OCI-LY7 (cell line): ENCODE data around the gene INSL3. TPM values are rescaled to one million over a fixed set of nuclear protein-coding genes. Genes with fewer than 3 reads are reported as not detected.

Source experiments
- BruUV-seq: library from RNA; stranded (reverse); fragments of 400-500 nt; replicated peaks from 2 replicates; lab custom pipeline; 2021; lab: Mats Ljungman, UMichigan
- CTCF ChIA-PET: fragments of 300-600 bp; sonication (Branson Sonifier 250); formaldehyde crosslinking; loops from one replicate; lab custom pipeline; 2022; ENCODE audit warnings: antibody characterized with exemption; ENCODE audit not compliant: unreplicated experiment; lab: Charles Lee
- POLR2A ChIA-PET: fragments of 300-600 bp; sonication (Branson Sonifier 250); formaldehyde crosslinking; loops from one replicate; lab custom pipeline; 2022; ENCODE audit warnings: antibody characterized with exemption; lab: Charles Lee
- DNase-seq: peaks from one replicate; pipeline ENCODE4 v3.0.0-alpha.2; 2015; ENCODE audit warnings: low spot score
- H2AFZ ChIP-seq: fragments of 200-600 bp; sonication (generic), shearing (Covaris generic); 2 replicates; pipeline ENCODE4 v1.6.1; 2014; ENCODE audit warnings: mild to moderate bottlenecking, antibody characterized with exemption, low read length, moderate library complexity
- H3K27ac ChIP-seq: fragments of 200-600 bp; sonication (generic); 2 replicates; pipeline ENCODE4 v1.5.1; 2014; ENCODE audit warnings: mixed run types, low read depth, mild to moderate bottlenecking, moderate library complexity, low read length, inconsistent platforms; ENCODE audit not compliant: poor library complexity, severe bottlenecking
- H3K36me3 ChIP-seq: fragments of 200-600 bp; sonication (generic); 2 replicates; pipeline ENCODE4 v1.6.1; 2014; ENCODE audit warnings: mild to moderate bottlenecking, antibody characterized with exemption, low read length, moderate library complexity, mixed read lengths; ENCODE audit not compliant: insufficient read depth
- H3K4me1 ChIP-seq: fragments of 200-600 bp; sonication (generic); 2 replicates; pipeline ENCODE4 v1.5.1; 2014; ENCODE audit warnings: mild to moderate bottlenecking, low read length; ENCODE audit not compliant: insufficient read depth, poor library complexity, severe bottlenecking
- H3K4me2 ChIP-seq: fragments of 200-600 bp; sonication (generic); 2 replicates; pipeline ENCODE4 v1.6.1; 2014; ENCODE audit warnings: mild to moderate bottlenecking, low read length
- H3K4me3 ChIP-seq: fragments of 200-600 bp; sonication (generic); 2 replicates; pipeline ENCODE4 v1.5.1; 2014; ENCODE audit warnings: mild to moderate bottlenecking, low read depth, low read length; ENCODE audit not compliant: poor library complexity, severe bottlenecking
- H3K79me2 ChIP-seq: fragments of 200-600 bp; sonication (generic); 2 replicates; pipeline ENCODE4 v1.6.1; 2016; ENCODE audit warnings: low read depth, mild to moderate bottlenecking, low read length, moderate library complexity, mixed read lengths; ENCODE audit not compliant: insufficient read depth
- H3K9me2 ChIP-seq: fragments of 200-600 bp; sonication (generic); 2 replicates; pipeline ENCODE4 v1.6.1; 2016; ENCODE audit warnings: mild to moderate bottlenecking, low read length, mixed read lengths; ENCODE audit not compliant: insufficient read depth
- H3K9me3 ChIP-seq: fragments of 200-600 bp; sonication (generic); 2 replicates; pipeline ENCODE4 v1.6.1; 2014; ENCODE audit warnings: mild to moderate bottlenecking, mixed run types, low read length, mixed read lengths
- H4K20me1 ChIP-seq: fragments of 200-600 bp; sonication (generic); 2 replicates; pipeline ENCODE4 v1.6.1; 2014; ENCODE audit warnings: mild to moderate bottlenecking, antibody characterized with exemption, low read length, moderate library complexity, mixed read lengths; ENCODE audit not compliant: insufficient read depth
- EZH2phosphoT487 ChIP-seq: fragments of 200-600 bp; sonication (generic); IDR thresholded peaks from 2 replicates; pipeline ENCODE4 v1.6.1; 2018; ENCODE audit warnings: low read depth, borderline replicate concordance, mild to moderate bottlenecking, mixed run types, antibody characterized with exemption, low read length, moderate library complexity, mixed read lengths
- intact Hi-C: fragments of 100-400 bp; cut with micrococcal nuclease; formaldehyde crosslinking; loops from one replicate; pipeline ENCODE4 v1.10.0; 2022; ENCODE audit not compliant: unreplicated experiment
- small RNA-seq: library from RNA; depleted of rRNA; stranded (forward); fragments of <200 nt; gene quantifications from one replicate; pipeline ENCODE3, GENCODE V24; 2014
- total RNA-seq, 2 experiments: library from RNA; depleted of rRNA in 1 of 2; stranded (reverse); fragments of >200 nt in 1 of 2; shearing (Covaris generic) in 1 of 2; gene quantifications; 2 replicates each; pipeline ENCODE4 v1.2.3, GENCODE V29; 2014 to 2022
- TF ChIP-seq, protein P1 (sequence below): fragments of 200-600 bp; sonication (generic); conservative IDR thresholded peaks from 2 replicates; pipeline ENCODE4 v1.5.1; 2014; ENCODE audit warnings: mild to moderate bottlenecking, antibody characterized with exemption, low read length, moderate library complexity, mixed read lengths

Gene INSL3
- total RNA-seq, 2 experiments from 2014 or later: 0.25 to 0.38 TPM

DNA sequence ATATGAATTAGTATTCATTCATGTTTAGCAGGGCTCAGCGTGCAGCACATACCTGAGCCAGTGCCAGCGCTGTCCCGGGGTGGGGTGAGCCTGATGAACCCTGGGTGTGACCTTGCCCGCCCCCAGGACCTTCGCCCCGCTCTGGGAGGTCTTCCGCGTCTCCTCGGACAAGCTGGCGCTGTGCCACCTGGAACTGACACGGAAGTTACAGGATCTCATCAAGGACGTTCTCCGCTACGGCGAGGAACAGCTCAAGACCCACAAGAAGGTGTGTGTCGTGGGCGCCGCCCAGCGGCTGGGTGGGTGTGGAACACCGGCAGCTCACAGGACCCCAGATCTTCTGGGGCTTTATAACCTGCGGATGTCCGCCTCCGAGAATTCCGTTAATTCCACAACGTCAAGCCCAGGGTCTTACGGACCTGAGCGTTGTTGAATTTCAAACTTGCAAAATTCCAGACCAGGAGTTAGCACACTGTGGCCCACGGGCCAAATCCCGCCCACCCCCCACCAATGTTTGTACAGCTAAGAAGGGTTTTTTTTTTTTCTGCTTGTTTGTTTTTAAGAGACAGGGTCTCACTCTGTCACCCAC, 54.7 kb downstream of the INSL3 start:
- peak; percentile 90 for DNase-seq
- TF ChIP-seq EZH2phosphoT487: no peak
- TF ChIP-seq, protein P1, sequence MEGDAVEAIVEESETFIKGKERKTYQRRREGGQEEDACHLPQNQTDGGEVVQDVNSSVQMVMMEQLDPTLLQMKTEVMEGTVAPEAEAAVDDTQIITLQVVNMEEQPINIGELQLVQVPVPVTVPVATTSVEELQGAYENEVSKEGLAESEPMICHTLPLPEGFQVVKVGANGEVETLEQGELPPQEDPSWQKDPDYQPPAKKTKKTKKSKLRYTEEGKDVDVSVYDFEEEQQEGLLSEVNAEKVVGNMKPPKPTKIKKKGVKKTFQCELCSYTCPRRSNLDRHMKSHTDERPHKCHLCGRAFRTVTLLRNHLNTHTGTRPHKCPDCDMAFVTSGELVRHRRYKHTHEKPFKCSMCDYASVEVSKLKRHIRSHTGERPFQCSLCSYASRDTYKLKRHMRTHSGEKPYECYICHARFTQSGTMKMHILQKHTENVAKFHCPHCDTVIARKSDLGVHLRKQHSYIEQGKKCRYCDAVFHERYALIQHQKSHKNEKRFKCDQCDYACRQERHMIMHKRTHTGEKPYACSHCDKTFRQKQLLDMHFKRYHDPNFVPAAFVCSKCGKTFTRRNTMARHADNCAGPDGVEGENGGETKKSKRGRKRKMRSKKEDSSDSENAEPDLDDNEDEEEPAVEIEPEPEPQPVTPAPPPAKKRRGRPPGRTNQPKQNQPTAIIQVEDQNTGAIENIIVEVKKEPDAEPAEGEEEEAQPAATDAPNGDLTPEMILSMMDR: peak; percentile 97
- no TSS peak for BruUV-seq
- H4K20me1 ChIP-seq: no peaks in the 10 kb centered on the region
- H3K79me2 ChIP-seq: no peaks in the 10 kb centered on the region
- CTCF ChIA-PET: interaction anchor here (0.9 to 1.9 kb wide), 7 partner anchors 12 to 64 kb away, joined by 3 to 8 read pairs (median 4); partner anchors contain the start of gene MAP1S
- peak overlapping the region; percentile 15; the same call in 1 of the 2 replicates for H3K4me2 ChIP-seq
- intact Hi-C loops: loop anchor here (1.0 kb wide), 2 partner anchors 41 to 62 kb away; no protein-coding TSS in a partner anchor
- no peaks in the 10 kb centered on the region for H3K9me2 ChIP-seq
- peaks cover 11% of the 10 kb centered on the region for H3K4me1 ChIP-seq
- peaks cover 89% of the 10 kb centered on the region for H3K36me3 ChIP-seq
- H2AFZ ChIP-seq: no peak overlapping the region
- no peaks in the 10 kb centered on the region for H3K9me3 ChIP-seq
- no peak overlapping the region for H3K4me3 ChIP-seq
- POLR2A ChIA-PET: interaction anchor here (0.5 to 2.7 kb wide), 3 partner anchors 12 to 163 kb away, joined by 3 to 7 read pairs (median 3); no protein-coding TSS in a partner anchor
- H3K27ac ChIP-seq: no peak overlapping the region

Small RNA genes lying within 50 kb of the gene (small RNA-seq; reads per million reads assigned to genes)
- not detected for gene SNORA68

Other genes with a start within 250 kb of the INSL3 start
- gene UNC13A, start 133.2 kb downstream of the INSL3 start, total RNA-seq (2014; rRNA removed; shearing (Covaris generic)): 0.80 and 0.92 TPM in 2 replicates
- 0.72 and 0.76 TPM in 2 replicates for gene UNC13A, start 133.2 kb downstream of the INSL3 start, total RNA-seq (2022)
- 11.5 and 31.6 TPM in 2 replicates for gene MAP1S, start 102.0 kb downstream of the INSL3 start, total RNA-seq (2014; rRNA removed; shearing (Covaris generic))
- 53.1 and 61.1 TPM in 2 replicates for gene MAP1S, start 102.0 kb downstream of the INSL3 start, total RNA-seq (2022)
- gene FCHO1, start 70.0 kb downstream of the INSL3 start, total RNA-seq (2014; rRNA removed; shearing (Covaris generic)): 80.6 and 85.6 TPM in 2 replicates
- gene FCHO1, start 70.0 kb downstream of the INSL3 start, total RNA-seq (2022): 107 and 115 TPM in 2 replicates
- not detected in 2 replicates for gene B3GNT3, start 26.4 kb downstream of the INSL3 start, total RNA-seq (2014; rRNA removed; shearing (Covaris generic))
- not detected in 2 replicates for gene B3GNT3, start 26.4 kb downstream of the INSL3 start, total RNA-seq (2022)
- gene JAK3, start 26.5 kb upstream of the INSL3 start, total RNA-seq (2014; rRNA removed; shearing (Covaris generic)): 9.4 and 14.0 TPM in 2 replicates
- 24.4 and 25.3 TPM in 2 replicates for gene JAK3, start 26.5 kb upstream of the INSL3 start, total RNA-seq (2022)
- 2,643 and 3,019 TPM in 2 replicates for gene RPL18A, start 38.4 kb upstream of the INSL3 start, total RNA-seq (2014; rRNA removed; shearing (Covaris generic))
- gene RPL18A, start 38.4 kb upstream of the INSL3 start, total RNA-seq (2022): 3,145 and 3,253 TPM in 2 replicates
- 0.03 TPM in 1 of 2 replicates, not detected in the other for gene SLC5A5, start 50.4 kb upstream of the INSL3 start, total RNA-seq (2014; rRNA removed; shearing (Covaris generic))
- gene SLC5A5, start 50.4 kb upstream of the INSL3 start, total RNA-seq (2022): not detected in 2 replicates
- 57.5 and 68.2 TPM in 2 replicates for gene CCDC124, start 111.5 kb upstream of the INSL3 start, total RNA-seq (2014; rRNA removed; shearing (Covaris generic))
- gene CCDC124, start 111.5 kb upstream of the INSL3 start, total RNA-seq (2022): 86.8 and 106 TPM in 2 replicates
- 0.51 and 1.1 TPM in 2 replicates for gene KCNN1, start 145.6 kb upstream of the INSL3 start, total RNA-seq (2014; rRNA removed; shearing (Covaris generic))
- gene KCNN1, start 145.6 kb upstream of the INSL3 start, total RNA-seq (2022): 0.57 and 0.61 TPM in 2 replicates
- 27.3 and 30.7 TPM in 2 replicates for gene ARRDC2, start 186.7 kb upstream of the INSL3 start, total RNA-seq (2014; rRNA removed; shearing (Covaris generic))
- gene ARRDC2, start 186.7 kb upstream of the INSL3 start, total RNA-seq (2022): 30.6 and 30.7 TPM in 2 replicates